ENCODE measurements around the gene TMEM38B. TPM values are rescaled to one million over a fixed set of nuclear protein-coding genes. Genes with fewer than 3 reads are reported as not detected.
"Not testable (repeated sequence)": the region's sequence is repeated elsewhere in the genome, so short reads cannot be mapped to it uniquely, and the experiment has no call there.

The TMEM38B gene
- total RNA-seq, 1 experiment from 2014 or later, result 27.1 TPM

- DNase-seq, result no peak
- Histone ChIP-seq H3K4me1 (peaks cover 4% of the 10 kb centered on the region), H3K36me3 (peaks cover 8% of the 10 kb centered on the region), H3K9me3 (replicated peaks) (no peaks in the 10 kb centered on the region; the same call in 1 of the 2 replicates), H3K4me3 (no peak overlapping the region), H3K27ac (no peak overlapping the region), H3K27me3 (no peaks in the 10 kb centered on the region)
These were observed 3.5 kb downstream of the TMEM38B start for GRCh38 chr9:105697871-105698270.

DNA sequence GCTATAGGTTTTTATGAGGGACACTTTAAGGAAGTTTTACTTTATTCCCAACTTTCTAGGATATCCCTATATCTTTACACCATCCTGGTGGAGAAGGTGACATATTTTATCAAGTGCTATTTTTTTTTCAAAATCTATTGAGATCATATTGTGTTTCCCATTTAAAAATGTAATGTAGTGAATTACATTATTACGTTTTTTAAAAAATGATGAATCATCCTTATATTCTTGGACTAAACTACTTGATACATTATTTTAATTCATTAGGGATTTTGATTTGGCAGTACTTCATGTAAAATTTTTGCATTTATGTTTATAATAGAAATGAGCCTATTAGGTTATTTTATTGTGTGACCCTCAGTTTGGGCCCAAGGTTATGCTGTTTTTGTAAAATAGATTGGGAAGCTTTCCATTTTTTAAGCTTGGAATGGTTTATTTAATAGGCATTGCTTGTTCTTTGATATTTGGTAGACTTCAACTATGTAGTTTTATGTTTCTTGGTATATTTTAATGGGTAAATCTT, 4.1 kb downstream of the TMEM38B start:
- Histone ChIP-seq H3K36me3 (peaks cover 8% of the 10 kb centered on the region), H3K9me3 (replicated peaks) (no peaks in the 10 kb centered on the region; the same call in 1 of the 2 replicates)

GRCh38 chr9:105700668-105701067, 6.3 kb downstream of the TMEM38B start:
- Histone ChIP-seq H3K27me3 (no peaks in the 10 kb centered on the region), H3K9me3 (replicated peaks) (no peaks in the 10 kb centered on the region; the same call in 1 of the 2 replicates), H3K36me3 (peaks cover 8% of the 10 kb centered on the region), H3K4me1 (no peaks in the 10 kb centered on the region), H3K4me3 (no peak overlapping the region), H3K27ac (no peak overlapping the region)
- DNase-seq, result no peak

More for the DNA sequence above, 4.1 kb downstream of the TMEM38B start:
- Histone ChIP-seq H3K4me3 (no peak overlapping the region), H3K27ac (no peak overlapping the region), H3K27me3 (no peaks in the 10 kb centered on the region), H3K4me1 (peaks cover 2% of the 10 kb centered on the region)
- DNase-seq, result no peak

DNA sequence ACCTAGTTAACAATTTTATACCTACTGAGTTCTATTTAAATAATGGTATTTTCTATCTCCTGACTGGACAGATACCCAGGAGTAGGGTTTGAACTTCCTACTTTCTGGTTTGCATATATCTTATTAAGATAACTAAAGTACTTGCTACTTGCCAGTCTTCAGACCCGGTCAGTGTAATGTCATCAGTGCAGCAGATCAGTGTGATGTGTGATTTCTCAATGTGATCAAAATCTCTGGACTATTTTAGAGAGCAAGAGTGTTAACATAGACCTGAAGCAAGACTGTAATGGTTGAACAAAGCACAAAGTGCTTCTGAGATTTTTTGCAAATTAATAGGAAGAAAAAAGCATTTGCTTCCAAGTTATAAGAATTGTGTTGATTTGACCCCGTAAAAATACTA, 6.8 kb downstream of the TMEM38B start:
- Histone ChIP-seq H3K4me1 (no peaks in the 10 kb centered on the region), H3K9me3 (replicated peaks) (no peaks in the 10 kb centered on the region; the same call in 1 of the 2 replicates), H3K4me3 (no peak overlapping the region), H3K27me3 (no peaks in the 10 kb centered on the region), H3K27ac (no peak overlapping the region), H3K36me3 (peaks cover 8% of the 10 kb centered on the region)
- no peak for DNase-seq

DNA sequence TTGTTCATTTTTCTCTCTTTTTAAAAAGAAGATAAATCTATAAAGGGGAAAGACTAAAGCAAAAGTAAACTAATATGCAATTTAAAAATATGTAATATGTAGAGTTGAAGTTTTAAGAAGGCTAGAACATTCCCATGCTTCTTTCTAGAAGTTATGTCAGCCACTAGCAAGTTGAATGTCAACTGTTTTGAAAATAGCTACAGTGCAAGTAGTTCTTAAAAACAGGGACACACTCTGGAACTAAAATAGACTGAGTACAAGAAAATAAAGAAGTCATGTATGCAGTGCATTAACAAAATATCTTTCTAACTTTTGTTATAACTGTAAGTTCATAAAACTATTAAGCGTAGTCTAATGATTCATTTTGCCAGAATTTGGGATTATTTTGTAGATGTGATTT, 7.9 kb downstream of the TMEM38B start:
- Histone ChIP-seq H3K27me3 (no peaks in the 10 kb centered on the region), H3K36me3 (peaks cover 8% of the 10 kb centered on the region), H3K9me3 (replicated peaks) (no peaks in the 10 kb centered on the region; the same call in 1 of the 2 replicates), H3K27ac (no peak overlapping the region), H3K4me3 (no peak overlapping the region), H3K4me1 (no peaks in the 10 kb centered on the region)
- no peak for DNase-seq

GRCh38 chr9:105703638-105704037, 9.3 kb downstream of the TMEM38B start:
- not testable (repeated sequence) for H3K36me3 ChIP-seq; H3K9me3 ChIP-seq (replicated peaks); H3K27ac ChIP-seq; H3K27me3 ChIP-seq; H3K4me1 ChIP-seq; H3K4me3 ChIP-seq; DNase-seq

GRCh38 chr9:105706156-105706555, 11.8 kb downstream of the TMEM38B start:
- Histone ChIP-seq H3K27ac (no peak overlapping the region), H3K9me3 (replicated peaks) (no peaks in the 10 kb centered on the region; the same call in 1 of the 2 replicates), H3K4me3 (no peak overlapping the region), H3K36me3 (peaks cover 8% of the 10 kb centered on the region), H3K4me1 (no peaks in the 10 kb centered on the region), H3K27me3 (no peaks in the 10 kb centered on the region)
- no peak for DNase-seq

- no peak overlapping the region for H3K4me3 ChIP-seq
- DNase-seq, result no peak
- no peak overlapping the region for H3K27ac ChIP-seq
- H3K27me3 ChIP-seq, result no peaks in the 10 kb centered on the region
- no peaks in the 10 kb centered on the region for H3K4me1 ChIP-seq
- no peaks in the 10 kb centered on the region for H3K36me3 ChIP-seq
- no peaks in the 10 kb centered on the region; the same call in 1 of the 2 replicates for H3K9me3 ChIP-seq (replicated peaks)
These were observed 14.1 kb downstream of the TMEM38B start for GRCh38 chr9:105708405-105708804.

DNA sequence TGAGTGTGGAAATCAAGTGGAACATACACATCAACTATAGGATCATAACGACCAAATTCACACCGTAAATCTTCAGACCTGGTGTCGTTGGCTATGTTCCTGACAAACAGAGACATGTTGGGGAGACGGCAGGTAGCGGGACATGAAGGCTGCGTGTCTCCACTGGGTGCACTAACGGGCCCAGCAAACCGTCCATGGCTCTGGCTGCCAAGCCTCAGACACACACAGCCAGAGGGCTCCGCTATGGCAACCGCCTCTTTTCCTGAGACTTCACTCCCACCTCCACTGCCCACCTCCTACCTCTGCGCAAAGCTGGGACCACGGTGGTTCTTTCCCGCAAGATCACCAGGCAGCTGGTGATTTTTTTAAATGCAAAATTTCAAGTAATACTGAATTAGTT, 16.3 kb downstream of the TMEM38B start:
- H3K36me3 ChIP-seq, result peaks cover 3% of the 10 kb centered on the region; the same call in 1 of the 2 replicates
- no peak for DNase-seq
- H3K27ac ChIP-seq, result no peak overlapping the region
- H3K9me3 ChIP-seq (replicated peaks), result no peaks in the 10 kb centered on the region
- no peaks in the 10 kb centered on the region for H3K27me3 ChIP-seq
- H3K4me1 ChIP-seq, result no peaks in the 10 kb centered on the region
- no peak overlapping the region for H3K4me3 ChIP-seq

DNA sequence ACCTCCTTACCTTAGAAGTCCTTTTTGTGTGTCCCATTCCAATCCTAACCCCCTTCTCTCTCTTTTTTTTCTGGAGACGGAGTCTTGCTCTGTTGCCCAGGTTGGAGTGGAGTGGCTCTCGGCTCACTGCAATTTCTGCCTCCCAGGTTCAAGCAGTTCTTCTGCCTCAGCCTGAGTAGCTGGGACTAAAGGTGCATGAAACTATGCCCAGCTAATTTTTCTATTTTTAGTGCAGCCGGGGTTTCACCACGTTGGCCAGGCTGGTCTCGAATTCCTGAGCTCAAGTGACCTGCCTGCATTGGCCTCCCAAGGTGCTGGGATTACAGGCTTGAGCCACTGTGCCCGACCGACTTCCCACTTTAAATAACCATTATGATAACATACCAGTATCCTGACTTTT, 17.5 kb downstream of the TMEM38B start:
- Histone ChIP-seq H3K9me3 (replicated peaks) (no peaks in the 10 kb centered on the region), H3K4me3 (no peak overlapping the region), H3K27me3 (no peaks in the 10 kb centered on the region), H3K4me1 (no peaks in the 10 kb centered on the region), H3K27ac (no peak overlapping the region), H3K36me3 (peaks cover 3% of the 10 kb centered on the region; the same call in 1 of the 2 replicates)
- no peak for DNase-seq

DNA sequence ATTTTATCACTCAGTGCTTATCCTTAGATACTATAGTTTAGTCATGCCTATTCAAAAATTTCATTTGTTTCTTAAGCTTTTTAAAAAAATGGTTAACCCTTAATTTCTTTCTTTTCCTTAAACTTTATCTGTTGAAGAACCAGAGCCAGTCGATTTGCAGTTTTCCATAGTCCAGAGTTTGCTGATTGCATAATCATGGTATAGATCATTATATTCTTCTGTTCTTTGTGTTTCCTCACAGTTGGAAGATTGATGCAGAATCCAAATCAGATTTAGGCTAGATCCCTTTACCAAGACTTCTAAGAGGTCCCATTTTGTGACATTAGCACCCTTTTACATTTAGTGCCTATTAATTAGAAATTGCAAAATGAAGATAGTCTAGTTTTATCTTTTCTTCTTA, 18.0 kb downstream of the TMEM38B start:
- DNase-seq, result no peak
- no peaks in the 10 kb centered on the region for H3K27me3 ChIP-seq
- H3K9me3 ChIP-seq (replicated peaks), result no peaks in the 10 kb centered on the region
- no peak overlapping the region for H3K27ac ChIP-seq
- H3K4me3 ChIP-seq, result no peak overlapping the region
- H3K36me3 ChIP-seq, result peaks cover 3% of the 10 kb centered on the region; the same call in 1 of the 2 replicates
- no peaks in the 10 kb centered on the region for H3K4me1 ChIP-seq

DNA sequence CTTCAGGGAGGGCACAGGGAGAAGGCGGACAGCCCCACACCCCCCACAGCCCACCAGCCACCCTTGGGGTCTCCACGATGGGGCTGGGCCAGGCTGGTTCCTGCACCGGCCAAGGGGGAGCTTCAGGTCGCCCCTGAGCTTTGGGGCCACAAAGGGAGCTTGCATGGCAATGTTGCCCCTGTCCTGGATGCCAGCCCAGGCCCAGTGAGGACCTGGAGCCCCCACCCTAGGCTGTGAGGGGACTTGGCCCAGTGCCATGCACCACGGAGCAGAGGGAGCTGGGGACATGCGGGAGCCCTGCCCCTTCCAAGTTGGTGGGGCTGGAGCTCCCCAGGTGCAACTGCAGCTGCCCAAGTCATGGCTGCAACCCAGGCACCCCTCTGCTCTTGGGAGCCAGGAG, 18.4 kb downstream of the TMEM38B start:
- no peak overlapping the region for H3K27ac ChIP-seq

DNA sequence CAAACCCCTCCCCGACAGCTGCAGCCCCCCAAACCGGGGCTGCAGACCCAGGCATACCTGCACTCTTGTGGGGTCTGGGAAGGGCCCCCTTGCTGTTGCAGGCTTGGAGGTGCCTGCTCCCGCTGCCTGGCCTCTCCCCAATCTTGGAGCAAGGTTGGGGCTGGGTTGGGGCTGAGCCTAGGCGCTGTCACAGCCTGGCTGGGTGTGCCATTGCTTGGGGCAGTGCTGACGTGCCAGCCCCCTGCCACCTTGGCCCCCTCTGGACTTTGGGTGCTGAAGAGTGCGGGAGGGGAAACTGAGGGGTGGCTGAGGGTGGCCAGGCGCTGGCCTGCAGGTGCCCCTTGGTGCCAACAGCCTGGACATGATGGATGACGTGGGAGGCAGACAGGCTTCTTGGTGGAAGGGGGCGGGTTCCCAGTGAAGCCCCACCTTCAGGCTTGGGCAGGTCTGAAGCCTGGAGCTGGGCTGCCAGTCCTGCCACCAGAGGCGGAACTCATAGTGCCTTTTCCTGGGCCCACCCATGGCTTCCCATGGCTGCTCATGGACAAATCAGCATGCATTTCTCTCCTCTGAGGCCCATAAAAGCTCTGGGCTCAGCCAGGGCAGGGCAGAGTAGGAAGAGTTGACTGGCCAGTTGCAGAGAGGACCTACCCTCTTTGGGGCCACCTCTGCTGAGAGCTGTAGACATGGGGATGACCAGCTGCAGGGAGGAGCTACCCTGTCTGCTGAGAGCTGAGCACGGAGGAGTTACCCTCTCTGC, 19.1 kb downstream of the TMEM38B start:
- Histone ChIP-seq H3K9me3 (replicated peaks) (no peaks in the 10 kb centered on the region), H3K27ac (no peak overlapping the region), H3K4me3 (no peak overlapping the region), H3K27me3 (no peaks in the 10 kb centered on the region), H3K36me3 (peaks cover 3% of the 10 kb centered on the region; the same call in 1 of the 2 replicates), H3K4me1 (no peaks in the 10 kb centered on the region)
- DNase-seq, result no peak

More for the DNA sequence above, 18.4 kb downstream of the TMEM38B start:
- Histone ChIP-seq H3K4me3 (no peak overlapping the region), H3K4me1 (no peaks in the 10 kb centered on the region), H3K27me3 (no peaks in the 10 kb centered on the region), H3K9me3 (replicated peaks) (no peaks in the 10 kb centered on the region), H3K36me3 (peaks cover 3% of the 10 kb centered on the region; the same call in 1 of the 2 replicates)
- no peak for DNase-seq

GRCh38 chr9:105714020-105714331, 19.6 kb downstream of the TMEM38B start:
- Histone ChIP-seq H3K9me3 (replicated peaks) (no peaks in the 10 kb centered on the region), H3K27ac (no peak overlapping the region), H3K36me3 (peaks cover 3% of the 10 kb centered on the region; the same call in 1 of the 2 replicates), H3K4me3 (no peak overlapping the region), H3K4me1 (no peaks in the 10 kb centered on the region), H3K27me3 (no peaks in the 10 kb centered on the region)
- peak in 1 of 2 experiments; percentile 31 for DNase-seq

DNA sequence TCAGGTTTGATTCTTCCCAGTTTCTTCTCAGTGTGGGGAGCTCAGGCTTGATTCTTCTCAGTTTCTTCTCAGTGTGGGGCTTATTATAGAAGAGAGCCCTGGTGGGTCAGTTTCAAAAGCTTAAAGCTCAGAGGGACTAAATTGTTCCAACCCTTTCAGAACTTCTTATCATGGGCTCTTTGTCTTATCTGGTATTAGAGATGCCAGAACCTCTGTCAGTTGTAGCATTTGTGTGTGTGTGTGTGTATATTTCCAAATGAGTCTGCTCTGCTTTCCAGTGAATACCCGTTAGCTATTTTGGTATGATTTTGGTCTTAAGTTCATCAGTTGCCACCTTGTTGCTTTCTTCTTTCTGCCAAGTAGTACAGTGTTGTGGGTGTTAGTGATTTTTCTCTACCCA, 21.8 kb downstream of the TMEM38B start:
- DNase-seq, result no peak
- peaks cover 3% of the 10 kb centered on the region; the same call in 1 of the 2 replicates for H3K36me3 ChIP-seq
- no peak overlapping the region for H3K27ac ChIP-seq
- no peaks in the 10 kb centered on the region for H3K27me3 ChIP-seq
- H3K4me3 ChIP-seq, result no peak overlapping the region
- H3K4me1 ChIP-seq, result no peaks in the 10 kb centered on the region
- H3K9me3 ChIP-seq (replicated peaks), result no peaks in the 10 kb centered on the region

DNA sequence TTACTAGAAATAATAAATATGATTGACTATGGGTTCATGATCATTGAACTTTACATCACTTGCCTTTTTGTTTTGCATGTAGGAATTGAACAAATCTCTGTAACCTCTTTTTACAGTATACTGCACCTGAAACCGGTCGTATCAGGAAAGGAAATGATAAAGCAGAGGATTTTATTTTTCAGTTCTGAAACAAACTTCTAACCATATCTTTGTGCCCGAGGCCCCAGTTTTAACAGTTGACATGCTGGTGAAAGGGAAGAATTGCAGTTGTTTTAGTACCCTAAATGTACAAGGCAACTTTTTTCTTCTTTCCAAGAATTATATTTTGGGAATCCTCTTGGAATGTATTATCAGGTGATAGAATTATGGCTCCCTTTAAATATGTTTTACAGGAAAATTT, 27.8 kb downstream of the TMEM38B start:
- Histone ChIP-seq H3K4me1 (no peaks in the 10 kb centered on the region), H3K27me3 (no peaks in the 10 kb centered on the region), H3K4me3 (no peak overlapping the region), H3K36me3 (no peaks in the 10 kb centered on the region), H3K9me3 (replicated peaks) (no peaks in the 10 kb centered on the region), H3K27ac (no peak overlapping the region)
- DNase-seq, result no peak
